Calu3 (cell line): ENCODE measurements around the gene FUT2. TPM values are rescaled to one million over a fixed set of nuclear protein-coding genes. Genes with fewer than 3 reads are reported as not detected.

Source experiments
- BruUV-seq: library from RNA; stranded (reverse); fragments of 400-500 nt; replicated peaks from 2 replicates; lab custom pipeline; 2021; lab: Mats Ljungman, UMichigan
- CTCF ChIA-PET: fragments of 300-600 bp; sonication (Branson Sonifier 250); formaldehyde crosslinking; loops from one replicate; lab custom pipeline; 2022; ENCODE audit warnings: antibody characterized with exemption; lab: Charles Lee
- DNase-seq: peaks from one replicate; pipeline ENCODE4 v3.0.0; 2022
- H3K27ac Mint-ChIP-seq: one replicate; pipeline ENCODE4 v1.8.0; 2022; ENCODE audit warnings: mixed read lengths; ENCODE audit not compliant: unreplicated experiment
- H3K27me3 Mint-ChIP-seq: one replicate; pipeline ENCODE4 v1.8.0; 2022; ENCODE audit warnings: mixed read lengths; ENCODE audit not compliant: unreplicated experiment
- H3K36me3 Mint-ChIP-seq: one replicate; pipeline ENCODE4 v1.8.0; 2022; ENCODE audit warnings: mild to moderate bottlenecking, moderate library complexity, mixed read lengths; ENCODE audit not compliant: insufficient read depth, unreplicated experiment
- H3K4me1 Mint-ChIP-seq: one replicate; pipeline ENCODE4 v1.8.0; 2022; ENCODE audit warnings: mild to moderate bottlenecking, low read depth, mixed read lengths; ENCODE audit not compliant: unreplicated experiment
- H3K4me3 Mint-ChIP-seq: one replicate; pipeline ENCODE4 v1.8.0; 2022; ENCODE audit warnings: mild to moderate bottlenecking, low read depth, moderate library complexity, mixed read lengths; ENCODE audit not compliant: unreplicated experiment
- H3K9me3 Mint-ChIP-seq: one replicate; pipeline ENCODE4 v1.8.0; 2022; ENCODE audit warnings: low read depth, mixed read lengths; ENCODE audit not compliant: unreplicated experiment
- intact Hi-C: fragments of 100-400 bp; cut with micrococcal nuclease; formaldehyde crosslinking; loops from one replicate; pipeline ENCODE4 v1.10.0; 2022; ENCODE audit not compliant: unreplicated experiment
- total RNA-seq: library from RNA; stranded (reverse); gene quantifications from 2 replicates; pipeline ENCODE4 v1.2.3, GENCODE V29; 2022
- TF ChIP-seq, protein P1 (sequence below): fragments of 200-600 bp; IDR thresholded peaks from one replicate; pipeline ENCODE4 v1.8.0; 2022; ENCODE audit warnings: antibody characterized with exemption; ENCODE audit not compliant: unreplicated experiment

FUT2 gene
- total RNA-seq, 1 experiment from 2014 or later, result 10.4 TPM

DNA sequence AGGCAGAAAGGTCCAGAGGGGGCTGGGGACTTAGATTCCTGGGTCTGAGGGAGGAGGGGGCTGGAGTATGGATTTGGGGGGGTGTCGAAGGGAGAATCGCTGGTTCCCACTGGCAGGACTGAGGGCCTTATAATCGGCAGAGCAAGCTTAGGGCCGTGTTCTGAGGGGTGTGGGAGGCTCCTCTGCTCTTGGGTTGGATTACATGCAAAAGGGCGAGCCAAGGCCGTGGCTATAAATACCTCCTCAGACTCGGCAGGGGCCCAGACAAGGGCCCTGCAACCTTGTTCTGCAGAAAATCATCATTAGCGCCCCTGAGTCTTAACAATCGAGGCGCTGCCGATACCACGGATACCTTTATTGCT is 24.5 kb downstream of the FUT2 start:
- TF ChIP-seq, protein P1, sequence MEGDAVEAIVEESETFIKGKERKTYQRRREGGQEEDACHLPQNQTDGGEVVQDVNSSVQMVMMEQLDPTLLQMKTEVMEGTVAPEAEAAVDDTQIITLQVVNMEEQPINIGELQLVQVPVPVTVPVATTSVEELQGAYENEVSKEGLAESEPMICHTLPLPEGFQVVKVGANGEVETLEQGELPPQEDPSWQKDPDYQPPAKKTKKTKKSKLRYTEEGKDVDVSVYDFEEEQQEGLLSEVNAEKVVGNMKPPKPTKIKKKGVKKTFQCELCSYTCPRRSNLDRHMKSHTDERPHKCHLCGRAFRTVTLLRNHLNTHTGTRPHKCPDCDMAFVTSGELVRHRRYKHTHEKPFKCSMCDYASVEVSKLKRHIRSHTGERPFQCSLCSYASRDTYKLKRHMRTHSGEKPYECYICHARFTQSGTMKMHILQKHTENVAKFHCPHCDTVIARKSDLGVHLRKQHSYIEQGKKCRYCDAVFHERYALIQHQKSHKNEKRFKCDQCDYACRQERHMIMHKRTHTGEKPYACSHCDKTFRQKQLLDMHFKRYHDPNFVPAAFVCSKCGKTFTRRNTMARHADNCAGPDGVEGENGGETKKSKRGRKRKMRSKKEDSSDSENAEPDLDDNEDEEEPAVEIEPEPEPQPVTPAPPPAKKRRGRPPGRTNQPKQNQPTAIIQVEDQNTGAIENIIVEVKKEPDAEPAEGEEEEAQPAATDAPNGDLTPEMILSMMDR, result no peak
- Mint-ChIP-seq H3K4me1 (peaks cover 6% of the 10 kb centered on the region), H3K9me3 (no peaks in the 10 kb centered on the region), H3K36me3 (peaks cover 35% of the 10 kb centered on the region), H3K27me3 (peaks cover 13% of the 10 kb centered on the region), H3K4me3 (peak overlapping the region; percentile 99), H3K27ac (peak overlapping the region; percentile 96)
- BruUV-seq, result no TSS peak
- CTCF ChIA-PET, result interaction anchor here (0.8 to 1.4 kb wide), 6 partner anchors 15 to 75 kb away, joined by 3 to 7 read pairs (median 3); partner anchors contain the start of gene FUT2
- no peak for DNase-seq
- intact Hi-C loops, result no loop called here

DNA sequence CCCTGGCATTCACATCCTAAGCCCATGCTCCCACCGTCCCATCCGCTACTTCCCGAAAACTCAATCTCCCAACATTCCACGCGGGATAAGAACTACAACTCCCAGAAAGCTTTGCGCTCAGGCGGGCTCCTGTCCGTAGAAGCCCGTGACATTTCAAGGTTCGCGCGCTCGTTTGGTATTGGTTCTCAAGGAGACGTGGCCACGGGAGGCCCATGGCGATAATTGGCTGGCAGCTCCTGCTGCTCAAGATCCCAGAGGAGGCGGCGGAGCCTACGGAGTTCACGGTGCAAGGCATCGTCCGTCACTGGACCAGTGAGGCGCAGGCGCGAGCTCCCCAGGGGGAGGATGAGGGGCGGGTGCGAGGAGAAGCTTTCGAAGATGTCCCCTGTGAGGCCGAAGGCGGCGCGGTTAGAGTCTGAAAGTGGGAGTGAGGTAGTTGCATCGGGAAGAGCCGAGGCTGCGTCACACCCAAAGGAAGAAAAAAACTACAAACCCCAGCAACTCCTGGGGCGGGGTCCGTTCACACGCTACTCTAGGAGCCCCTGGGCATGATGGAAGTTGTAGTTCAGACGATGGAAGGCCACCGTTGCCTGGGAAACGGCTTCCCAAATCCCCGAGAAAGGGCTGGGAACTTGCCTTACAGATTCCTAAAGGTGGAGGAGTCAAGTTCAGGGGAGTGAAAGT is 25.0 kb downstream of the FUT2 start:
- Mint-ChIP-seq H3K9me3 (no peaks in the 10 kb centered on the region), H3K27ac (peak overlapping the region; percentile 96), H3K4me1 (peaks cover 9% of the 10 kb centered on the region), H3K36me3 (peaks cover 31% of the 10 kb centered on the region), H3K4me3 (peak overlapping the region; percentile 99), H3K27me3 (peaks cover 13% of the 10 kb centered on the region)
- peak; percentile 97 for DNase-seq
- BruUV-seq, result no TSS peak
- intact Hi-C loops, result no loop called here
- TF ChIP-seq, protein P1, result no peak
- CTCF ChIA-PET, result interaction anchor here (0.8 to 1.4 kb wide), 6 partner anchors 15 to 75 kb away, joined by 3 to 7 read pairs (median 3); partner anchors contain the start of gene FUT2

DNA sequence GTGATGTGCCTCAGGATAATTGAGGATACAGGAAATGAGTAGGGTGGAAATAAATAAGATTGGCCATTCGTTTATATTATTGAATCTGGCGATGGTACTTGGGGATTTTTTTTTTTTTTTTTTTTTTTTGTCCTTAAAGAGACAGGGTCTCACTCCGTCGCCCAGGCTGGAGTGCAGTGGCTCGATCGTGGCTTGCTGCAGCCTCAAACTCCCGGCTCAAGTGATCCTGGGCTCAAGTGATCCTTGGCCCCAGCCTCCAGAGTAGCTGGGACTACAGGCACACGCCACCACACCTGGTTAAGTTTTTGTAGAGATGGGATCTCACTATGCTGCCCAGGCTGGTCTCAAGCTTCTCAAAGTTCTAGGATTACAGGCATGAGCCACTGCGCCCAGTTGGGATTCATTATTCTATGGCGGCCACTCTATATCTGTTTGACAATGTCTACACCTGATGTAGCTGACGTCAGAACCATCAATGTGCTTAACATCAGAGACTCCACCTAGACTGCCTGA is 26.5 kb downstream of the FUT2 start:
- H3K27ac Mint-ChIP-seq, result no peak overlapping the region

DNA sequence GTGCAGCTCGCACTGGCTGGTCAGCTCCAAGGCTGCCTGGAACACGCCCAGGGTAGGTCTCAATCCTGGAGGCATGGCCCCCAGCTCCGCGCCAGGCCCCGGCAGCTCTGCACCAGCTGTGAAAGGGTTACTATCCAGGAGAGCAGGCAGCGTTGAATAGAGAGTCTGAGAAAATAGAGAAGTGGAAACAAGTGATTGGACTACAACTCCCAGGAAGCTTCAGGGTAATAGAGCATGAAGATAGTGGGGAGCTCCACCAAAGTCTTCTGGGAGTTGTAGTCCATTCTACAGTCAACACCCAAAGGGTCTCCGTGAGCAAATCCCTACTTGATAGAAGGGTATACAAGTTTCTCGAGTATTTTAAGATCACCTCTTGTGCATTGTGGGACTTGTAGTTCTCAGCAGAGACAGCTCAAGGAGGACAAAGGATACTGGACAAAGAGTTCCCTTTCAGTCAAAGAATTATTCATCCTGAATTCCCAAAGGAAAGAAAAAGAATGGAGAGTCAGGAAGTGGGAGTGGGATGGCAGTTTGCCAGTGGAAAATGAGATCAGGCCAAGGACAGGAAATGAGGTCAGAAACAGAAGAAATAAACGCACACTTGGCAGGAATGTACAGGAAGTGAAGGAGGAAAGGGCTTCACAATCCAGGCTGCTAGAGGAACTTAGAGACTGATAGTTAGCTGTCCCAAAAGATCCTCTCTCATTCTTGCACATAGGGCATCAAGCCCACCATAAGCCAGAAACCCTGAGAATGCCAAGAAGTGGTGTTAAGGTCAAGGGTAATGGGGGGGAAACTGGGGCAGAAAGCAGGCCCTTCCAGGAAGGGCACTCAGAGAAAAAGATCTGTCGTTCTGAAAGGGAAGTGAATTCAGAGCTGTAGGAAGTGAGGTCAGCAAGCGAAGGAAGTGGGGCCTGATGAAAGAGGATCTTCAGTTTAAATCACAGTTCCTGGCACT is 29.3 kb downstream of the FUT2 start:
- H3K27ac Mint-ChIP-seq, result peak overlapping the region; percentile 62
- CTCF ChIA-PET, result interaction anchor here (0.5 to 2.1 kb wide), 6 partner anchors 8 to 117 kb away, joined by 3 to 7 read pairs (median 4); no protein-coding TSS in a partner anchor
- no peak overlapping the region for H3K4me3 Mint-ChIP-seq
- BruUV-seq, result no TSS peak
- no peaks in the 10 kb centered on the region for H3K27me3 Mint-ChIP-seq
- peak; percentile 38 for DNase-seq
- peaks cover 5% of the 10 kb centered on the region for H3K9me3 Mint-ChIP-seq
- H3K4me1 Mint-ChIP-seq, result peaks cover 9% of the 10 kb centered on the region
- intact Hi-C loops, result no loop called here
- TF ChIP-seq, protein P1, result no peak
- peaks cover 16% of the 10 kb centered on the region for H3K36me3 Mint-ChIP-seq

More for the DNA sequence above, 26.5 kb downstream of the FUT2 start:
- H3K27me3 Mint-ChIP-seq, result peaks cover 13% of the 10 kb centered on the region
- CTCF ChIA-PET, result no interaction called here
- no peak overlapping the region for H3K4me3 Mint-ChIP-seq
- TF ChIP-seq, protein P1, result no peak
- peaks cover 29% of the 10 kb centered on the region for H3K36me3 Mint-ChIP-seq
- DNase-seq, result no peak
- no TSS peak for BruUV-seq
- H3K4me1 Mint-ChIP-seq, result peaks cover 9% of the 10 kb centered on the region
- intact Hi-C loops, result no loop called here
- H3K9me3 Mint-ChIP-seq, result peaks cover 5% of the 10 kb centered on the region
